NOMO-1 (cell line): ENCODE measurements around the gene STAMBPL1.
"Not testable (repeated sequence)": the region's sequence is repeated elsewhere in the genome, so short reads cannot be mapped to it uniquely, and the experiment has no call there.

Experiments
- DNase-seq, 2 experiments: peaks; one replicate each; lab custom pipeline; 2025; ENCODE audit not compliant: unreplicated experiment in 2 of 2; lab: John Stamatoyannopoulos, UW

Gene STAMBPL1

GRCh38 chr10:88879534-88880281 is at the start of gene STAMBPL1:
Gene STAMBPL1, plus strand, starts transcription at chr10:88880245. Its CDS starts 21,464 bp downstream, at chr10:88901709.
- DNase-seq, result peak; percentile 62 to 76

GRCh38 chr10:88830643-88831268 is 49.3 kb upstream of the STAMBPL1 start:
- DNase-seq, result no peak

- DNase-seq, result no peak
Measured at GRCh38 chr10:88831709-88832108, 48.3 kb upstream of the STAMBPL1 start.

DNA sequence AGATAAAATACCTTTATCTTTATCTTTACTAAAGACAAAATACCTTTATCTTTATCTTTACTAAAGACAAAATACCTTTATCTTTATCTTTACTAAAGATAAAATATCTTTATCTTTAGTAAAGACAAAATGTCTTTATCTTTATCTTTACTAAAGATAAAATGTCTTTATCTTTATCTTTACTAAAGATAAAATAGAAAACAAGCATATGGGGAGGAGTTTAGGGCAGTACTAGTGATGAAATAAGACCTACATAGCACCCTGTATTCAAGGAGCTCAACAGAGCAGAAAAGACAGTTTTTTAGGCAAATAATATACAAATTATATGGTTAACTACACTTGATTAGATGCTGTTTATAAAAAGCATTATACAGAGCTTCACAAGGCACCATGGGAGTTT is 47.7 kb upstream of the STAMBPL1 start:
- DNase-seq, result no peak

DNA sequence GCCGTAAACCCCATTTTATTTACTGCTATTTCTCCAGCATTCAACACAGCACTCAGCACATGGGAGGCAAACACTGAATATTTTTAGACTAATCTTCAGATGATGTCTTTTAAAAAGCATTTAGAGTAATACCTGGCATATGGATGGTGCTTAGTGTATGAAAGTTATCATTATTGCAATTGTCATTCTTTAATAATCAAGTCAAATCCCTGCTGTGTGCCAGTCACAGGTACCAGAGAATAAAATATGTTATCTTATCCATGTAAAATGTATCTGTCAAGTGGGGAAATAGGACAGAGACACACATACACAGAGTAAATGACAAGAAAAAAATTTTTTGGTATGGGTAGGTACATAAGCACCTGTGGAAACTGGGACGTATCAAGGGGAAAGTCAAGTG is 46.9 kb upstream of the STAMBPL1 start:
- DNase-seq, result no peak

DNA sequence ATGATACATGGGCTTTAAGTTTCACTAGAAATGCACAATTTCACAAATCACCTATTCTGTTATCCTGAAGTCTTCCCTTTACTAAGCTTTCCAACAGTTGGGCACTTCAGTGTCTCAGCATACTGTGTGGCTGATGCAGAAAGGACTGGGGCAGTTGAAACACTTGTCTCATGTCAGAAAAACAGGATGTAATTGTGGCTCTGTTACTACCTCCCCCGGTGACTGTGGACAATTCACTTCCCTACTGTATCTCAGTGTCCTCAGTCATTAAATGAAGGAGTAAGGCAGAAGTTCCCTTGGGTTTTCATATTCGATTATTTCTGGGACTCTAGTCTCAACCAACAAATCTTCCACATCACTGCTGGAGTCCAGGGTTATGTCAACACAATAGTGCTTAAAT is 46.3 kb upstream of the STAMBPL1 start:
- DNase-seq, result peak; percentile 47 to 87

DNA sequence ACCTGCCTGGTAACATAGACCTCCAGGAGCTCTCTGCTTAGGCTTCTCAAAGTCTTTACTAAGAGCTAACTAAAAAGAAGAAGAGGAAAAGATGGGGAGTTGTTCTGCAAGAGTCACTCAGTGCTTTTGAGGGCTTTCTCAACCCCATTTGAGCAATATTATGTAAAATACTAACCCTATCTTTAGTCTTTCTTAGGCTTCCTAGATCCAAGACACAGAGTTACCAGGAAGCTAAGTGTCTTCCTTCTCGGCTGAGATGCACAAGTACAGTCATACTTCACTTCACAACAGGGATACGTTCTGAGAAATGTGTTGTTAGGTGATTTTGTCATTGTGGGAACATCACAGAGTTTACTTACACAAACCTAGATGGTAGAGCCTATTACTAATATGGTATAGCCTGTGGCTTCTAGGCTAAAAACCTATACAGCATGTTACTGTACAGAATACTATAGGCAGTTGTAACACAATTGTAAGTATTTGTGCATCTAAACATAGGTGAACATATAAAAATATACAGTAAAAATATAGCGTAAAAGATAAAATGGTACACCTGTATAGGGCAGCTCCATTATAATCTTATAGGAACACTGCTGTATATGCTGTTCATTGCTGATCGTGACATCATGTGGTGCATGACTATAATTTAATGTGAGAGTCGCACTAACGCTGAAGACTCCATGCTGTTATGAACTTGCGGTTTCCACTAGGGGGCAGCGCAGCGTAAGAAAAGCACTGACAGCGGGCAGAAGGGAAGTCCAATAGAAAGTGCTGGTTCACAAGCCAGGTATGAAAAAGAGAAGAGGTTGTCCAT is 44.7 kb upstream of the STAMBPL1 start:
- peak; percentile 85 to 89 for DNase-seq

DNA sequence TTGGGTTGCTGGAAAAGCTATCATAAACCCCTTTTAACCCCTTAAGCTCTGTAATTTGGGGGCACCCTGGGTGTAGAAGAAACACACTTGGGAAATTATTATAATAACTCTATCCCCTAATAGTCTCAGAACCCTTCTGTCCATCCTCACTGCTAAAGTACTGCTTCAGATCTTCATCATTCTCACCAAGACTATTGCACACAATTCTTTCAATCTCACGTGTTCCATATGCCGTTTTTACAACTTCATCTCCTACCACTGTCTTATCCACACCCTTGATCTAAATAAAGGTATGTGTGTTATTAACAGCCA is 44.2 kb upstream of the STAMBPL1 start:
- DNase-seq, result no peak

GRCh38 chr10:88837632-88838031 is 42.4 kb upstream of the STAMBPL1 start:
- not testable (repeated sequence) for DNase-seq

GRCh38 chr10:88838766-88839350 is 41.2 kb upstream of the STAMBPL1 start:
- no peak for DNase-seq

- DNase-seq, result no peak
Measured at GRCh38 chr10:88840104-88840503, 39.9 kb upstream of the STAMBPL1 start.

- peak; percentile 36 to 71 for DNase-seq
Measured at GRCh38 chr10:88840881-88841280, 39.2 kb upstream of the STAMBPL1 start.

DNA sequence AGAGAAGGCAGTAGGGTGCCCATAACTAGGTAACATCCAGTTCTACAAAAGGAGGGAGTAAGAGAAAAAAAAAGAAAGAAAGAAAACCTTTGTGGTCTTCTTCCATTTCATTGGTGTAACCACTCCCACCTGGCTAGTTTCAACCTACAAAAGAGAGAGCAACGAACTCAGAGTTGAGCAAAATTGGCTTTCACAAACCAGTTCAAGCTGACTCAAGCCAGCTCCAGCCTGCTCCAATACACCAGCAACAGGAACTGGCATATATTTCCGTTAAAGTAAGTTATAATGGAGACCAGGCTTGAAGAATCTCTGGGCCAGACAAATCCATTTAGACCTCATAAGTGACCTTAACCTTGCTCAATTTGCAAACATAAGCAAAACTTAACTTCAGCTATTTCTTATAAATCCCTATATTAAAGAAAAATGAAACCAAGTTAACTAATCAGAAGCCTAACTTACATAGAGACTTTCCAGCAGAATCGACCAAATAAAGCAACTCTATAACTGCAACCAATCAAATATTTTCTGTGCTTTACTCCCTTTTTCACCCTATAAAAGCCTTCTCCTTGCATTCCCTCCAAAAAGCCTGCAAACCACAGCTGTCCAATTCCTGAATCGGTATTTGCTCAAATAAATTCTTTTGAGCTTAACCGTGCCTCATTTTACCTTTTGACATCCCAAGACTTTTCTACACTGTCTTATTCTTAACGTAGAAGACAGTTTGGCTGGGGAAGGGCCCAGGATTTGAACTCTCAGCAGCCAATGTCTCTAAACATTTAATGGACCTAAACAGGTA is 38.5 kb upstream of the STAMBPL1 start:
- DNase-seq, result peak; percentile 29 to 52

DNA sequence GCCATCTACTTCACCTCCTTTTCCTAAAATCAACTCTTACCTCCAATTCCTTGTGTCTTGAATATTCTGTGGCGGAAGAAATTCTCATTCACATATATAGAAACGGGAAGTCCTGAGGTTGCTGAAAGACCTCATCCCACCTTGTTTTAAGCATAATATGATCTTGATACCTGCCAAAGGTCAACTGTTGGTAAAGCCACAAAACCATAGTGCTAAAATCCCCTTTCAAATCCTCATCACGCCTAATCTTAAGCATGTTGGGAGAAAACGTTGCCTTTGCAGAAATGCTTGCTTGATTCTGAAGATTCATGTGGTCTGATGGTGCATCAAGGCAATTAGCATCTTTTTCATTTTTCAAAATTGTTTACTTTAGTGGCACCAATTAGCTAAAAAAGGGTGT is 36.9 kb upstream of the STAMBPL1 start:
- no peak for DNase-seq

GRCh38 chr10:88848499-88848898 is 31.5 kb upstream of the STAMBPL1 start:
- DNase-seq, result peak in 1 of 2 experiments; percentile 56

- DNase-seq, result no peak
Measured at GRCh38 chr10:88849234-88849633, 30.8 kb upstream of the STAMBPL1 start.

DNA sequence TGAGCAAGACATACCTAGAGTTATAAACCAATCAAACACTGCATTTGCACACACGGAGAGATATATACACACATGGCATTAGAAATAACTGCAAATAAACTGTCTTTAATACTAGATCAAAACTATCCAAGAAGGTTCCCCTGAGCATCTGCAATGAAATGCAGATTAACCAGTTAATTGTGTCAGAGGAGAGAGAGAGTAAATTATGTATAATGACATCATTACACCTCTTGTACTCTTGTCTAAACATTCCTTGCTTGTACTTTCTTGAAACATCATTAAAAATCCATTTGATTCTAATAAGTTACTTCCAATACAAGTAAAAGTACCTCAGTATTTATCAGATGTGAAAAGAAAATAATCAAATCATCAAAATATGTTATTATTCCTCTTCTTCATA is 29.3 kb upstream of the STAMBPL1 start:
- no peak for DNase-seq

DNA sequence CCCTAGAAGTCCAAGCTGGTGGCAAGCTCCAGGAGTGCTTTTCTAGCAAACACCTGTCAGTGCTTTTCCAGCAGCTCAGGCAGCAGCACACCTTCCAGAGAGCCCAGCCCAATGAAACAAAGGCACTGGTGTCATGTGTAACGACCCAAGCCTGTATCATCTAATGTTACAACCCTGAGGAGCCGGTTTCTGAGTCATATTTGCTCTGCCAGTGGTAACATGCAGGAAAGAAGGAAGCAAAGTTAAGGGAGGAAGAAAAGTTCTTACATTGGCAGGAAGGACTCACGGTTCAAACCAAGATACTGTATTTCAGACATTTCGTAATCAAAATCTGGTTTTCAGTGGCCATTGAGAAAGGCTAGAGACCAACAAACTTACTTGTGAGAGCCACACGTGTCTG is 28.3 kb upstream of the STAMBPL1 start, which contains the start of gene ANKRD22:
TSS of gene ANKRD22 (minus strand) at position 139 of the 400 bp plus-strand sequence. CDS start 237 bp downstream, outside the sequence.
- peak; percentile 82 to 94 for DNase-seq

DNA sequence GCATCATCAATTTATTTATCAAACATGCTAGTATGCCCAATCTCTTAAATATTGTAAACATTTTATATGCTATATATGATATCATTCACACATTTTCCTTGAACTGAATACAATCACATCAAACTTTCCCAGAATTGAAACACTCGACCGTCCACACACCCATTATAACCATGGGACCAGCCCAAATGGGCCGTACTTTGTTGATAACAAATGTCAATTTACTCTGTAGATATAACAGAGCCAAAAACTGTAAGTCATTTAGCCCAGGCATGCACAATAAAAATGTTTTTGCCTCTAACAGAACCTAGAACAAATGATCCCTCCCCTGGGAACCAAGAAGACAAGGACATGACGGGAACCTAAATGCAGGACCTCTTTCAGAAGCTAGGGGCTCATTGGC is 27.7 kb upstream of the STAMBPL1 start:
- DNase-seq, result no peak

- peak; percentile 61 to 97 for DNase-seq
Measured at GRCh38 chr10:88853155-88853881, 26.7 kb upstream of the STAMBPL1 start.
